Measurements from ENCODE around the gene C1orf159.
A peak's percentile ranks its signal among the peaks of the same experiment; 100 is the strongest.
"Not testable (repeated sequence)": the region's sequence is repeated elsewhere in the genome, so short reads cannot be mapped to it uniquely, and the experiment has no call there.

The C1orf159 gene

GRCh38 chr1:1115786-1116700, at the start of gene C1orf159:
Gene C1orf159 (minus strand): TSS chr1:1116089. CDS start chr1:1091543, 24,546 bp downstream.
- DNase-seq = peak; percentile 99

DNA sequence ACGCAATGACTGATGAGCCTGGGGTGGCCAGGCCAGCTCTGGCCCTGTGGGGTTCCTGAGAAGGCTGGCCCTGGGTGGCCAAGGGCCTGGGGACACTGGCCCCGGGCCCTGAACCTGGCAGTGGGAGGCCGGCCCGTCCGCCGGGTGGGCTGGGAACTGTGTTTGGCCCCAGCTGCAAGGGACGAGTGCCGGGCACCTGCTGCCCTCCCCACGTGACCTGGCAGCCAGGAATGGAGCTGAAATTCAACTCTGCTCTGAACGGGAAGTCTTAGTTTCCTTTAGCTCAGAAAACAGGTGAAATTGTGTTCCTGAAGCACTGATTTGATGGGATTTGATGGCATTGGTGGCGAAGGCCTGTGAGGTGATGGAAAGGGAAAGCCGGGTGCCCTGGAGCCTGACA, 49.6 kb upstream of the C1orf159 start:
- DNase-seq = no peak

- no peak for DNase-seq
Observed at GRCh38 chr1:1164701-1165451, 49.0 kb upstream of the C1orf159 start.

DNA sequence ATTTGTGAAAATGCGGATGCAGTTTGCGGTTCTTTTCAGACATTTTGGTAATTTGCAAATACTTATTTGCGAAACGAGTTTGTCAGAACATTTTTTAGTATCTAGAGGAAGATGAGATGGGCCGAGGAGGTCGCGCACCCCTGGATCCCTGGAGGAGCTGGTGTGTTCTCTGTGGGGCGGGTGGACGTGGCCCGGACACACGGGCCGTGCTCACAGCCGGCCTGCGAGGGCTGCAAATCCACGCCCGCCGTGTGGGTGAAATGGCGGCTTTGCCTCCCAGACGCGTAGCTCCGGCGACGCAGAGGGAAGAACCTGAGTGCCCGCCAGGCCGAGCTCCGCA, 48.4 kb upstream of the C1orf159 start:
- DNase-seq = no peak

DNA sequence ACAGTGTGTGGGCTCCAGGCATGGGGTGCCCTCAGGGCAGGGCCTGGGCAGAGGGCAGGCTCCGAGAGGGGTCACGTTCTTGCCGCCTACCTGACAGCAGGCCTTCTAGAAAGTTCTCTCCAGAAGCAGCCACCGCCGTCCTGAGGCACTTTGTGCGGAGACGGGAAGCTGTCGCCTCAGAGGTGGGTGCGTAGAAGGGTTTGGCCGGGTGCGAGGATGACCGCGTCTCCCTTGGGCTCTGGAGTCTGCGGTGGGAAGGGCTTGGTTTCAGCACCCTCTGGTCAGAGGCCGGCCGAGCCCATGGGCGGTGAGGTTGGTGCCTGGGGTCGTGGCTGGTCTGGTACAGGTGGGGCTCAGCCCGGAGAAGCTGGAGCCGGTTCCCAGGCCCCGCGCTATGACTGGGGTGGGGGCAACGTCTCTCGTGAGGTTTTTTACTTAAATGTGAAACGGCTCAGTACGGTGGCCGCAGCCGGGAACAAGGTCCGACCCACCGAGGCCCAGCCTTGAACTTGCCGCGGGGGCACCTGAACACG, 47.7 kb upstream of the C1orf159 start:
- no peak for DNase-seq

DNA sequence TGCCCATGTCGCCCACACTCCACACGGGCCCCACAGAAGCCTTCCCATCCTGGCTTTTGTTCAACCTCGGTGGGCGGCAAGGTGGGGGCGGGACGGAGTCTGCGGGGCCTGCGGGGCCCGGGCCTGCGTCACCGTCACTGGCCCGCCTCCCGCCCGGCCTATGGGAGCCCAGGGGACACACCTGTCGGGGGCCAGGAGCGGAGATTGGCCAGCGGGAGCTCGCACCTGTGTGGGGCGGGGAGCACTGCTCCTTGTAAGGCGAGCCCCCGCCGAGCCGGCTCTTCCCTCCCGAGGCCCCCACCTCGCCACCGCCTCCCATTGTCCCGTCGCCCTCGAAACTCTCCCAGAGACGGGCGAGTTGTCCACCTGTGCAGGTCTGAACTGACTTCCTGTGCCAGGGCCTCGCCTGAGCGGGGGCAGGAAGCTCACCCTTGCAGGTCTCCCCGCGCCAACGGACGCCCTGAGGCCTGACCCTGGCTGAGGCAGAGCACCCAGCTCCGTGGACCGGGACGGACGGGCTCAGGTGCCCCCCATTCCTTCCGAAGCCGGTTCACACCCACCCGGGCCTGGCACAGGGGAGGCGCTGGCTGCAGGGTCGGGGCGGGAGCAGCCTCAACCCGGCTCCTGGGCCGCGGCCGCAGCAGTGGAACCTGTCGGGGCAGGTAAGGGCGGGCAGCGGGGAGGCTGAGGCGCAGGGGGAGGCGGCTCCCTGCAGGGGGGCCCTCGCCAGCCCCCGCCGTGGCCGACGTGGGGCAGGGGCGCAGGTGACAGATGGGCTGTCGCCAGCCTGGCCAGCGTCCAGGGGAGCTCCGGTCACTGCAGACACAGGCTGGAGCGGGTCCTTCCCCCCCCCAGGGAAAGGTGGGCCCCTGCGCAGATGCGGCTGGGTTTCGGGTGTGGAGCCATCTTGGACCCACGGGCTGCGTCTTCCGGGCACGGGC, 47.0 kb upstream of the C1orf159 start:
- no peak for DNase-seq

- DNase-seq = no peak
Observed at GRCh38 chr1:1161683-1162079, 45.8 kb upstream of the C1orf159 start.

DNA sequence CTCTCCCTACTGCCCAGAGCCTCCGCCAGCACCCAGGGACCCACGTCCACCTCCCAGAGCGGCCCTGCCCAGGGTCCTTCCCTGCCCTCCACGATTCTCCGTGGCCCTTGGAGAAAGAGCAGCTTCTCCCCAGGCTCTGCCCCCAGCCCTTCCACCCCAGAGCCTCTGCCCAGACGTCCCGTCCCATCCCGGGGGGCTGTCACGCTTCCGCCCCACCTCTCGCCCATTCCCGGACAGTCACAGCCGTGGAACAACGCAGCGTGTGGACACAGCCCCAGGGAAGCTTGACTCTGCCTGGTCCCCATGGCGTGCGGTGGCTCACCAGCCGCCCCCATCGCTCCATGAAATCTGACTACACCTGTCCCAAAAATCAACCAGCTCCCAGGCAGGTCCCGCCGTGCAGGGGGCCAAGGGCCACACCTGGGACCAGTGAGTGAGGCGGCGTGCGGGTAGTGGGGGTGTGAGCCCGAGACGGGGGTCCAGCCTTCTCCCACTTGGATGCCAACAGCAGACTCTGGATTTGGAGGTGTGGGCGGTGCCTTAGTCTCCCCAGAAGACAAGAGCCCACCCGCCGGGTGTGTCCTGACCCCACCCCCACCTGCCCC, 45.3 kb upstream of the C1orf159 start:
- no peak for DNase-seq

- no peak for DNase-seq
Observed at GRCh38 chr1:1160281-1160930, 44.5 kb upstream of the C1orf159 start.

GRCh38 chr1:1157914-1158710, 42.2 kb upstream of the C1orf159 start:
- DNase-seq = peak; percentile 24

DNA sequence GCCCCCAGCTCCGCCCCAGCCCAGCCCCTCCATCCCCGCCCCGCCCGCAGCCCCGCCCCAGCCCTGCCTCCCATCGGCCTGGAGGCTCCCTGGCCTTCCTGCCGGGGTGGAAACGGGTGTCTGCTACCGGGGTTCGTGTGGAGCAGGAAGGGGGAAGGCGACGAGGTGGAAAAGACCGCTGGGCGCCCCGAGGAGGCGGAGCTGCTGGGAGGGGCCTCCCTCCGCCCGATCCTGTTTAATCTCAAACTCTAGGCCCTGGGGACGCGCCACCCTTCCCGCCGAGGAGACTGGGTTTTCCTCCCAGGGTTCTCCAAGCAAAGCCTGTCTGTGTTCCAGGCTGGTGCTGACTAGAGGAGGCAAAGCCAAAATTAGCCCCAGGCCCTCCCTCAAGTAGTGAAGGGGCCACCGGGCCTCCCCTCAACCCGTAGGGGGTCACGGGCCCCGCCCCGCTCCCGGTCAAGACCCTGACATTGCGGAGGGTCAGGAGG, 41.6 kb upstream of the C1orf159 start:
- peak; percentile 48 for DNase-seq

GRCh38 chr1:1157033-1157365, 41.1 kb upstream of the C1orf159 start:
- no peak for DNase-seq

DNA sequence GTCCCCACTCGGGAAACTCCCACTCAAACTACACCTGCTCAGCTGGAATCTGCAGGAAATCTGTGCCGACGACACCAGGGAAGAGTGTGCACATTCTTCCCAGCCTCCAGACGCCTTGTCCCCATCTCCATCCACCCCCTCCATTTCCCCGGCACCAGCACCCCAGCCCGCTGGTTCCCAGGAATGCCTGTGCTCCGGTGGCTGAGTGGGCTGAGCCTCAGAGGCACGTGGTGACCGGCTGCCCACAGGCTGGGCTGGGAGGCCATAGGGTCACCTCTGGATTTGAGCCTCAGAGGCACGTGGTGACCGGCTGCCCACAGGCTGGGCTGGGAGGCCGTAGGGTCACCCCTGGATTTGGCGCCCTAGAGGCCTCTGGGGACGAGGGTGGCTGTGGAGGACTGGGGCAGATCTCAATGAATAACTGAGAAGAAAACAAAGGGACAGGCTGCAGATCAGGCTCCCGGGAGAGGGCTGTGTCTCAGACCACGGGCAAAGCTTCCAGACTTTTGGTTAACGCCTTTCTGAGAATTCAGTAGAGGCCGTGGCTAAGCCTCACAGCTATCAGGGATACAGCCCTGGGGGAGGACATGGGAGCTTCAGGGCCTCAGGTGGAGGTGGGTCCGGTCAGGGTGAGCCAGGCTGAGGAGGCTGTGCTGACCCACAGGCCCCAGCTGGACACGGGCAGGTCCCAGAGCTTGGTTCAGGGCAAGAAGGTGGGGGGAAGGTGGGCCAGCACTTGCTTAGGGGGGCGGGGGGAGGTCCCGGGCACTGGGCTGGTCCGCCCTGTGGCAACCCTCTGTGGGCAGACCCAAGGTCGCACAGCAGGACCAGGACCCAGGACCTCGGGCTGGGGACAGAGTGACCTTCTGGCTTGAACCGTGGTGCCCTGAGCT, 40.5 kb upstream of the C1orf159 start:
- DNase-seq = no peak

GRCh38 chr1:1155258-1155657, 39.4 kb upstream of the C1orf159 start:
- no peak for DNase-seq

GRCh38 chr1:1153874-1154273, 38.0 kb upstream of the C1orf159 start:
- DNase-seq = no peak

- not testable (repeated sequence) for DNase-seq
Observed at GRCh38 chr1:1153215-1153614, 37.3 kb upstream of the C1orf159 start.

DNA sequence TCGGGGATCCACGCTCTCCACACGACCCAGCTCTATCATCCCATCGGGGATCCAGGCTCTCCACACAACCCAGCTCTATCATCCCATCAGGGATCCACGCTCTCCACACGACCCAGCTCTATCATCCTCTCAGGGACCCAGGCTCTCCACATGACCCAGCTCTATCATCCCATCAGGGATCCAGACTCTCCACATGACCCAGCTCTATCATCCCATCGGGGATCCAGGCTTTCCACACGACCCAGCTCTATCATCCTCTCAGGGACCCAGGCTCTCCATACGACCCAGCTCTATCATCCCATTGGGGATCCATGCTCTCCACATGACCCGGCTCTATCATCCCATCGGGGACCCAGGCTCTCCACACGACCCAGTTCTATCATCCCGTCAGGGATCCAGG, 36.5 kb upstream of the C1orf159 start:
- not testable (repeated sequence) for DNase-seq

- no peak for DNase-seq
Observed at GRCh38 chr1:1151306-1151705, 35.4 kb upstream of the C1orf159 start.

- DNase-seq = no peak
Observed at GRCh38 chr1:1150100-1150499, 34.2 kb upstream of the C1orf159 start.

DNA sequence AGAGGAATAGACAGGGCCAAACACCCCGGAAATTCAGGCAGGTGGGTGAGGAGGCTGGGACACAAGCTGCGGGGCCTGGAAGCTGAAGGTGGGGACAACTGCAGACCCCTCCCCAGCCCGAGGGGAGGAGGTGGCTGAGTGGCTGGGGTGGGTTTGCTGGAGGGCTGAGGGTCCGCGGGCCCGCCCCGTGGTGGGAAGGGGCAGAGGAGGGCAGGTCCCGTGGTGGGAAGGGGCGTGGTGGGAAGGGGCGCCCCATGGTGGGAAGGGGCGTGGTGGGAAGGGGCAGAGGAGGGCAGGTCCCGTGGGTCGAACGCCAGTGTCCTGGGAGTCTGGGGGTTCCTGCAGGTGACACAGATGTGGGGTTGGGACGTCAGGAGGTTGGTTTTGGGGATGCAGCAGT, 33.5 kb upstream of the C1orf159 start:
- DNase-seq = no peak
